ENCODE data around the gene TENT5C. TPM values are rescaled to one million over a fixed set of nuclear protein-coding genes. Genes with fewer than 3 reads are reported as not detected.

TENT5C gene
- total and polyA plus RNA-seq, 9 of the 15 experiments (the other 6 are each of a cell fraction or from before 2014, with no cell fraction given): 1.8 to 7.7 (median 4.0) TPM

- TF ChIP-seq MCM5 (IDR thresholded peaks at IDR 0.05; ENCODE audit: low read depth): no peak
- no peak for TF ChIP-seq CSDE1 (IDR thresholded peaks at IDR 0.05)
- no peak for TF ChIP-seq ZHX1 (conservative IDR thresholded peaks at IDR 0.05; ENCODE audit: low read length)
- TF ChIP-seq HNRNPLL (IDR thresholded peaks at IDR 0.05; ENCODE audit: low read depth, low read length, poor library complexity, severe bottlenecking): no peak
- TF ChIP-seq THAP12 (CRISPR knock-in tag; IDR thresholded peaks at IDR 0.05): no peak
- no peak for TF ChIP-seq ZNF212 (CRISPR knock-in tag; IDR thresholded peaks at IDR 0.05)
- TF ChIP-seq ZNF316 (IDR thresholded peaks at IDR 0.05): no peak
- peak; percentile 9; the same call in 1 of the 2 replicates for TF ChIP-seq ZNF24 (IDR thresholded peaks at IDR 0.05)
- TF ChIP-seq CEBPZ (IDR thresholded peaks at IDR 0.05; ENCODE audit: borderline replicate concordance, low read depth, low read length): no peak
- no peak for TF ChIP-seq WHSC1 (IDR thresholded peaks at IDR 0.05; ENCODE audit: low read length)
- no peak for TF ChIP-seq RBFOX2 (IDR thresholded peaks at IDR 0.05; ENCODE audit: low read depth, low read length)
- no peak for TF ChIP-seq AFF4 (CRISPR knock-in tag; IDR thresholded peaks at IDR 0.05)
- peak; percentile 49; the same call in 1 of the 2 replicates for TF ChIP-seq CREB3 (tag; conservative IDR thresholded peaks at IDR 0.05; ENCODE audit: low read depth)
- TF ChIP-seq ZFPM2 (CRISPR knock-in tag; IDR thresholded peaks at IDR 0.05): no peak
- TF ChIP-seq EGR1 (conservative IDR thresholded peaks at IDR 0.05): no peak
Observed at GRCh38 chr1:117660271-117660965, 54.6 kb downstream of the TENT5C start (continued).

Data from K562 (cell line).